GM12873 (cell line): ENCODE measurements around the gene TLCD2.

ENCODE experiments used
- CTCF ChIP-seq: IDR thresholded peaks from 2 replicates; pipeline ENCODE4 v1.5.1; 2012; ENCODE audit warnings: low read depth, mild to moderate bottlenecking, moderate library complexity, low read length, control low read depth; ENCODE audit not compliant: insufficient read depth; ENCODE audit errors: missing control alignments

Gene TLCD2

GRCh38 chr17:1732833-1733321 lies 22.7 kb upstream of the TLCD2 start:
- TF ChIP-seq CTCF = no peak

- TF ChIP-seq CTCF = no peak
These were observed 22.2 kb upstream of the TLCD2 start for GRCh38 chr17:1732241-1732832.

- no peak for TF ChIP-seq CTCF
These were observed 21.0 kb upstream of the TLCD2 start for GRCh38 chr17:1731194-1731506.

DNA sequence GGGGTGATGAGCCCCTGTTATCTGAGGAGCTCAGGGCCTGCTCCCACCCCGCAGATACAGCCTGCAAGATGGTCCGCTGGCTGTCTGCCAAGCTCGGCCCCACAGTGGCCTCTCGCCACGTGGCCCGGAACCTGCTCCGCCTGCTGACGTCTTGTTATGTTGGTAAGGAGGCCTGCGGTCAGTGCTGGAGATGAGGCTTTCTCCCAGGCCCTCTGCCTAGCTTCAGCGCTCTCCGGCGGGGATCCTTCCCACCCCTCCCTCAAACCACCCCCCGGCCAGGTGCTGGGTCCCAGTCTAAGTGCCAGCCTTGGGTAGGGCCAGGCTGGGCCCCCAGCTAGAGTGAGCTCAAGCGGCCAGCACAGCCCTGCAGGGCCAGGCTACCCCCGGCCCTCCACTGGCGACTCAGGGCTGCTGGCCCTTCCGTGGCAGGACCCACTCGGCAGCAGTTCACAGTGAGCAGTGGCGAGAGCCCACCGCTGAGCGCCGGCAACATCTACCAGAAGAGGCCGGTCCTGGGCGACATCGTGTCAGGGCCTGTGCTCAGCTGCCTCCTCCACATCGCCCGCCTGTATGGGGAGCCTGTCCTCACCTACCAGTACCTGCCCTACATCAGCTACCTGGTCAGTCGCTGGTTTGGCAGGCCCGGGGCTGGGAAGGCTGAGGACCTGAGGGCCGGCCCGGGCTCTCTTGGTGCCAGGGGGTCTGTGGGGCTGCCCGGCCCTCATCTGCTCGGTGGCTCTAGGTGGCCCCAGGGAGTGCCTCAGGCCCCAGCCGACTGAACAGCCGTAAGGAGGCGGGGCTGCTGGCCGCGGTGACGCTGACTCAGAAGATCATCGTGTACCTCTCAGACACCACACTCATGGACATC lies 20.4 kb upstream of the TLCD2 start:
- TF ChIP-seq CTCF = no peak

DNA sequence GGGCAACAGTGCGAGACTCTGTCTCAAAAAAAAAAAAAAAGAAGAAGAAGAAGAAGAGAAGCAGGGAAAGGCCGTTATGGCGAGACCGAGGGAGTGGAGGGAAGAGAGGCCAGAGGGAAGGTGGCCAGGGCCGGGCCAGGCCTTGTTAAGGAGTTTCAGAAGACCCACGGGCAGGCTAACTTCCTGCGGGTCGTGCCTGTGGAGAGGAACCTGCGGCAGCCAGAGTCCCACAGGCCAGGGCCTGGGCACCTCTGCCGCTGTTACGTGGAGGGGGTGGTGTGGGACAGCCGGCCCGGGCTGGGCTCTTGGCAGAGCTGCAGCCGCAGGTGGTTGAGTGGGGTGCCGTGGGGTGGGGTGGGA lies 19.8 kb upstream of the TLCD2 start:
- no peak for TF ChIP-seq CTCF

DNA sequence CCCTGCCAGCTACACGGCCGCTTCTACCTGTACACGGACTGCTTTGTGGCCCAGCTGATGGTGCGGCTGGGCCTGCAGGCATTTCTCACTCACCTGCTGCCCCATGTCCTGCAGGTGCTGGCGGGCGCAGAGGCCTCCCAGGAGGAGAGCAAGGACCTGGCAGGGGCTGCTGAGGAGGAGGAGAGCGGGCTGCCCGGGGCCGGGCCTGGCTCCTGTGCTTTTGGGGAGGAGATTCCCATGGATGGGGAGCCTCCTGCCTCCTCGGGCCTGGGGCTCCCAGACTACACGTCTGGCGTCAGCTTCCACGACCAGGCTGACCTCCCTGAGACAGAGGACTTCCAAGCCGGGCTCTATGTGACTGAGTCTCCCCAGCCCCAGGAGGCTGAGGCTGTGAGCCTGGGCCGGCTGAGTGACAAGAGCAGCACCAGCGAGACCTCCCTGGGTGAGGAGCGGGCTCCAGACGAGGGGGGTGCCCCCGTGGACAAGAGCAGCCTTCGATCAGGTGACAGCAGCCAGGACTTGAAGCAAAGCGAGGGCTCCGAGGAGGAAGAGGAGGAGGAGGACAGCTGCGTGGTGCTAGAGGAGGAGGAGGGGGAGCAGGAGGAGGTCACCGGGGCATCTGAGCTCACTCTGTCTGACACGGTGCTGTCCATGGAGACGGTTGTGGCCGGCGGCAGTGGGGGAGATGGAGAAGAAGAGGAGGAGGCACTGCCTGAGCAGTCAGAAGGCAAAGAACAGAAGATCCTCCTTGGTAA lies 17.9 kb upstream of the TLCD2 start:
- no peak for TF ChIP-seq CTCF

GRCh38 chr17:1727258-1727789 lies 17.1 kb upstream of the TLCD2 start:
- TF ChIP-seq CTCF = no peak
